Measurements from ENCODE around the gene RNASE9.
"Not testable (repeated sequence)": the region's sequence is repeated elsewhere in the genome, so short reads cannot be mapped to it uniquely, and the experiment has no call there.

Gene RNASE9

DNA sequence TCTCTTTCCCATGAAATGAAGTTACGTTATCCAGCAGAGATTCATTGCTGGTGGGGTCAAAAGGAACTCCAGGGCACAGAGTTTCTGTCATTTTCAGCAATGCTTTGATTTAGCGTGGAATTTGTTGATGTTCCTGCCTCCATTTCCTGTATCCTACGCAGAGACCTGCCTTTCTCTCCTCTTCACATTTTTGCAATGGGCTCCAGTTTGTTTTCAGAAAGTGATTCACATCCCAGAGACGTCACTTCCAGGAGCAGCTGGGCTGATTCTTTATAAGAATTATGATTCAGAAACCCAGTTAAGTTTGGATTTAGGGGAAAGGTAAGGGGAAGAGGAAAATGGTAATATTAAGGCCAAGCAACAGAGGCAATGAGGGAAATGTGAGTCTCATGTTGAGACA is 43.9 kb downstream of the RNASE9 start:
- no peak for DNase-seq (ENCODE audit: low read depth)

DNA sequence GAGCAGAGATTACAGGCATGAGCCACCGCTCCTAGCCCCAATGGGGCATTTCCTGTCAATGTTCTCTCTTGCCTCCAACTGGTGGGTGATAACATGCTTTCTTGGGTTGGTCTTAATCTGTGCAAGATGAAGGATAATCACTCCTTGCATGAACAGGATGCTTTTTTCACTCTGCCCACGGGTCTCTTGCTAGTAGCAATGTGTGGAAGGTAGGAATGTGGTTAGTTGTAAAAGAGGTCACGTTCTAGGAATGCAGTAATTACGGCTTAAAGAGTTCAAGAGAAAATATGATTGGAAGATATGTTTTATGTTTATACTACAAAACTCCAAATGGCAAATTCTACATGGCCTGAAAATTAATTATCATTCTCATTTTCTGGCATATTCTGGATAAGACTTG is 45.0 kb downstream of the RNASE9 start:
- no peak for DNase-seq (ENCODE audit: low read depth)

DNA sequence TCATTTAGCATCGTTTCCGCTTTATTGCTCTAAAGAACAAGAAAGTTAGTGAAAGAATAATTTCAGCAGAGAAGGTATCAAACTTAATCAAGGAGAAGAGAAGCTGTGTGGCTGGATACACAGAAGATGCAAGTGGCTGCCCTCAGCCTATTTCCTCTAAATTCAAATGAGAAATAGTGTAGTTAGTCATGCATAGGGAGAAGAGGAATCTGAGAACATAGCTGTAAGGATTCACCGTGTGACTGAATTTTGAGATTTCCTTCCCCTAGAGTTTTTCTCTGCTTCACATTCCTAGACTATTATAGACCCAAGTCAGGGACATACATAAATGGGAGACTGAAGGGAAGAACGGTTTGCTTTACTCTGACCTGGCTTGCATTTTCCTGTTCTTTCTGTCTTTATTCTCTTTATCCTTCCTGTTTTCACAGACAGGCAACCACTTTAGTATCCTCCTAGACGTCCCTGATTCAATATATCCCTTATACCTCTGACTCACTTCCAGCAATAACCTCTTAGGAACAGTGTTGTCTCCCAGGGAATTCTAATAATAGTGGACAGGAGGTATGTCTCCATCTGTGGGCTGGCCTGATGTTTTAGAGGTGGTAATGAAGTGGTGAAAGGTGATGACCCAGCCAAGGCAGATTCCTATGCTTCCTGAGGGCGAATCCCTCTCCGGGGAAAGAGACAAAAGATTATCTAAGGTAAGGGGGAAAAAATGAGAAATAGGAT is 48.5 kb downstream of the RNASE9 start:
- DNase-seq (ENCODE audit: low read depth) = no peak

DNA sequence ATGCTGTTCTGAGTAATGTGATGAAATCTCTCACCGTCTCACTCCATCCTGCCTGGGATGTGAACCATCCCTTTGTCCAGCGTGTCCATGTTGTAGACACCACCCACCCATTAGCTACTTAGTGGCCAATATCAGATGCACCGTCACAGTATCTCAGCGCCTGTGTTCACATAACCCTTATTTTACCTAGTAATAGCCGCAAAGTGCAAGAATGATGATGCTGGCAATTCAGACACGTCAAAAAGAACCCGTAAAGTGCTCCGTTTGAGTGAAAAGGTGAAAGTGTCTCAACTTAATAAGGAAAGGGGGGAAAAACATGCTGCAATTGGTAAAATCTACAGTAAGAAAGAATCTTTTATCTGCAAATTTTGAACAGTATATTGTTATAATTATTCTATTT is 52.5 kb downstream of the RNASE9 start:
- no peak for DNase-seq (ENCODE audit: low read depth)

DNA sequence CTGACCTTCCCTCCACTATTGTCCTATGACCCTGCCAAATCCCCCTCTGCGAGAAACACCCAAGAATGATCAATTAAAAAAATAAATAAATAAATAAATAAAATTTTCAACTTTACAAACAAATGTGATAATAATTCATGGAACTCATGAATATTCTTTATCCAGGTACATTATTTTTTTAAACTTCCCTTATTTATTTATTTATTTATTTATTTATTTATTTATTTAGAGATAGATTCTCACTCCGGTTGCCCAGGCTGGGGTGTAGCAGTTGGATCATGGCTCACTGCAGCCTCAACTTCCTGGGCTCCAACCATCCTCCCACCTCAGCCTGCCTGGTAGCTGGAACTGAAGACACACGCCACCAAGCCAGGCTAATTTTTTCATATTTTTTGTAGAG is 53.3 kb downstream of the RNASE9 start:
- DNase-seq (ENCODE audit: low read depth) = not testable (repeated sequence)

DNA sequence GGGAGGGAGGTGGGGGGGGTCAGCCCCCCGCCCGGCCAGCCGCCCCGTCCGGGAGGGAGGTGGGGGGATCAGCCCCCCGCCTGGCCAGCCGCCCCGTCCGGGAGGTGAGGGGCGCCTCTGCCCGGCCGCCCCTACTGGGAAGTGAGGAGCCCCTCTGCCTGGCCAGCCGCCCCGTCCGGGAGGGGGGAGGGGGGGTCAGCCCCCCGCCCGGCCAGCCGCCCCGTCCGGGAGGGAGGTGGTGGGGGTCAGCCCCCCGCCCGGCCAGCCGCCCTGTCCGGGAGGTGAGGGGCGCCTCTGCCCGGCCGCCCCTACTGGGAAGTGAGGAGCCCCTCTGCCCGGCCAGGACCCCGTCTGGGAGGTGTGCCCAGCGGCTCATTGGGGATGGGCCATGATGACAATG is 54.1 kb downstream of the RNASE9 start:
- DNase-seq (ENCODE audit: low read depth) = not testable (repeated sequence)

DNA sequence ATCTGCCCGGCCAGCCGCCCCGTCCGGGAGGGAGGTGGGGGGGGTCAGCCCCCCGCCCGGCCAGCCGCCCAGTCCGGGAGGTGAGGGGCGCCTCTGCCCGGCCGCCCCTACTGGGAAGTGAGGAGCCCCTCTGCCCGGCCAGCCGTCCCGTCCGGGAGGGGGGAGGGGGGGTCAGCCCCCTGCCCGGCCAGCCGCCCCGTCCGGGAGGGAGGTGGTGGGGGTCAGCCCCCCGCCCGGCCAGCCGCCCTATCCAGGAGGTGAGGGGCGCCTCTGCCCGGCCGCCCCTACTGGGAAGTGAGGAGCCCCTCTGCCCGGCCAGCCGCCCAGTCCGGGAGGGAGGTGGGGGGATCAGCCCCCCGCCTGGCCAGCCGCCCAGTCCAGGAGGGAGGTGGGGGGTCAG is 54.6 kb downstream of the RNASE9 start:
- DNase-seq (ENCODE audit: low read depth) = not testable (repeated sequence)

Measured in activated T-cell treated with anti-CD3 and anti-CD28 coated beads for 24 hours (primary cell).